ENCODE results near the gene KRTAP29-1.

The KRTAP29-1 gene

DNA sequence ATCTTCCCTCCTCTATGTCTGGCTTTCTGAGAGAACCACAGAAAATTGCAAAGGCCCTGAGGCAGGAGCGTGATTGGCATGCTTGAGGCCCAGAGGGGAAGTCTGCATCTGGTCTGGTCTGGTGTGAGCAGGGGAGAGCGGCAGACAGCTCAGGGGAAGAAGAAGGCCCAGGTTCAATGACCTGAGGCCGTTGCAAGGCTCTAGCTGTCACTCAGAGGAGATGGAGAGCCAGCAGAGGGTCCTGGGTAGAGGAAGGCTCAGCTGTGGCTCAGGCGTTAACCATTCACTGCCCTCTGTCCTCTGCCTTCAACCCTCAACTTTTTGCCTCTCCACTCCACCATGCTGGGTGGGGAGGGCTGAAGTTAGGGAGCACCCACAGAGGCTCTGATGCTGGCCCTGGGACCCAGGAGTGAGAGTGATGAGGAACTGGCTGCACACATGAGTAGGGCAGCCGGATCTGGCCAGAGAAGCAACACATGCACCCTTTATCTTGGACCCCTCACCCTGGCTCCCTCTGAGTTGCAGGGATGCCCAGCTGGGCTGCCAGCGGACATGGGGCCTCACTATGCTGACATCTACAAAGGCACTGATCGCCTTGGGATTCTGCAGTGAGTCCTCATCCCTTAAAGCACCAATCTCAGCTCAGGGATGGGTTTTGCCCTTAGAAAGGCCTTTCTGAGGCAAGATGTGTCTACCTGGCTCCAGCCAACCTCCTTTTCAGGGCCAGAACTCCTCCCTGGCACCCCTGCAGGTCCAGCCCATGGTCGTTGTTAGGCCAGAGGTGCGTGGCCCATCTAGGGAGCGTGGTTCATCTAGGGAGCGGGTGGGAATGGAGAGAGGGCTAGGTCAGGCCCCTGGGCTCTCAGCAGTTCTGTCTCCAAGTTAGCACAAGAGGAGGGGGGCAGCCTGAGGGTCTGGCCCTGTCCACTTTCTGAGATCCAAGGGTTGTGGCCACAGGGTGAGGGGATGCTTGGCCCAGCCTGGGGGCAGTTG lies 20.5 kb upstream of the KRTAP29-1 start:
- no peak overlapping the region for H3K4me3 ChIP-seq (replicated peaks in 1 of 2; ENCODE audit: low read depth in 2 of 2, low read length in 2 of 2)
- DNase-seq (ENCODE audit: low read depth in 2 of 2): no peak
- TF ChIP-seq, protein P1, sequence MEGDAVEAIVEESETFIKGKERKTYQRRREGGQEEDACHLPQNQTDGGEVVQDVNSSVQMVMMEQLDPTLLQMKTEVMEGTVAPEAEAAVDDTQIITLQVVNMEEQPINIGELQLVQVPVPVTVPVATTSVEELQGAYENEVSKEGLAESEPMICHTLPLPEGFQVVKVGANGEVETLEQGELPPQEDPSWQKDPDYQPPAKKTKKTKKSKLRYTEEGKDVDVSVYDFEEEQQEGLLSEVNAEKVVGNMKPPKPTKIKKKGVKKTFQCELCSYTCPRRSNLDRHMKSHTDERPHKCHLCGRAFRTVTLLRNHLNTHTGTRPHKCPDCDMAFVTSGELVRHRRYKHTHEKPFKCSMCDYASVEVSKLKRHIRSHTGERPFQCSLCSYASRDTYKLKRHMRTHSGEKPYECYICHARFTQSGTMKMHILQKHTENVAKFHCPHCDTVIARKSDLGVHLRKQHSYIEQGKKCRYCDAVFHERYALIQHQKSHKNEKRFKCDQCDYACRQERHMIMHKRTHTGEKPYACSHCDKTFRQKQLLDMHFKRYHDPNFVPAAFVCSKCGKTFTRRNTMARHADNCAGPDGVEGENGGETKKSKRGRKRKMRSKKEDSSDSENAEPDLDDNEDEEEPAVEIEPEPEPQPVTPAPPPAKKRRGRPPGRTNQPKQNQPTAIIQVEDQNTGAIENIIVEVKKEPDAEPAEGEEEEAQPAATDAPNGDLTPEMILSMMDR (IDR thresholded peaks at IDR 0.05; ENCODE audit: low read depth, low read length): no peak

DNA sequence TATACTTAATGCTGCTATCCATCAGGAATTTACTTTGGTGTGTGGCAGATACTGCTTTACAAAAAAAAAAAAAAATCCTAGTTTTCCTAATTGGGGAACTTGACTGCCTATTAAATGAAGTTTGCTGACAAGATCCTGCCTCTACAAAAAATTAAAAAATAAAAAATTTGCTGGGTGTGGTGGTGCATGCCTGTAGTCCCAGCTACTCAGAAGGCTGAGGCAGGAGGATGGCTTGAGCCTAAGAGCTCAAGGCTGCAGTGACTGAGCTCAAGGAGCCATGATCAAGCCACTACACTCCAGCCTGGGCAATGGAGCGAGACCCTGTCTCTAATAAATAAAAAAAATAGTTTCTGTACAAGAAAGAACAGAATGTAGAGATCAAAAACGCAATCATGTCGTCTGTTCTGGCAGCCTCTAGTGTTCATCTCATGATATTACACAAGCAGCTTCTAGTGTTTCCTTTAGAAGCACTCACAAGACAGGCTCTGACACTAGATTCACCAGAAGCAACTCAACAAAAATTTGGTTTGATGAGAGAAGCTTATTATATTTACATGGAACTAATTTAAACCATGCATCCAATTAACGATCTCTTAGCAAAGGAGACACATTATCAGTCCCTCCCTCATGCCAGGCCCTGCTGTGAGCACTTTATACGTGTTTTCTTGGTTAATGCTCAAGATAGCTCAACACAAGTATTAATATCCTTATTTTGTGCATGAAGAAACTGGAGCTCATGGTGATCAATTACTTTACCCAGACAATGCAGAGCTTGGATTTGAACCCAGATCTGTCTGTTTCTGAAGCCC lies 19.6 kb upstream of the KRTAP29-1 start:
- DNase-seq (ENCODE audit: low read depth in 2 of 2): peak; percentile 67 to 71
- H3K4me3 ChIP-seq (replicated peaks in 1 of 2; ENCODE audit: low read depth in 2 of 2, low read length in 2 of 2): no peak overlapping the region
- TF ChIP-seq, protein P1 (IDR thresholded peaks at IDR 0.05; ENCODE audit: low read depth, low read length): peak; percentile 86

DNA sequence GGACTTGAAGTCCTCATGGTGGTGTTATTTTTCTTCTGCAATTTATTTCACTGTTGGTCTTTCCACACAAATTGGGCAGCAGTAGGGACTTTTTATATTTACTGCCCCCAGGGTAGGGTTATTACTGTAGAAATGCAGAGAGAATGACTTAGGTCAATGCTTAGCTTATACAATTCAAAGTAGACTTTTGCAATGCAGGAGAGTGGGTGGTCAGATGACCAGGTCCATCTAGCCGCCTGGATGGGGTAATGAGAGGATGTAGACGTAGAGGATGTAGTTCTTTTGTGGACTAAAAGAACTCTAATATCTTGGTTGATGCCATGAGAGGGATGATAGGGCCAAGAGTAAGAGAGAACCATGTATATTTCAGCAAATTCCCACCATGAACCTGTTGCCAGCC lies 15.6 kb upstream of the KRTAP29-1 start:
- no peak for DNase-seq (ENCODE audit: low read depth in 2 of 2)
- H3K4me3 ChIP-seq (replicated peaks in 1 of 2; ENCODE audit: low read depth in 2 of 2, low read length in 2 of 2): no peak overlapping the region
- TF ChIP-seq, protein P1 (IDR thresholded peaks at IDR 0.05; ENCODE audit: low read depth, low read length): no peak

DNA sequence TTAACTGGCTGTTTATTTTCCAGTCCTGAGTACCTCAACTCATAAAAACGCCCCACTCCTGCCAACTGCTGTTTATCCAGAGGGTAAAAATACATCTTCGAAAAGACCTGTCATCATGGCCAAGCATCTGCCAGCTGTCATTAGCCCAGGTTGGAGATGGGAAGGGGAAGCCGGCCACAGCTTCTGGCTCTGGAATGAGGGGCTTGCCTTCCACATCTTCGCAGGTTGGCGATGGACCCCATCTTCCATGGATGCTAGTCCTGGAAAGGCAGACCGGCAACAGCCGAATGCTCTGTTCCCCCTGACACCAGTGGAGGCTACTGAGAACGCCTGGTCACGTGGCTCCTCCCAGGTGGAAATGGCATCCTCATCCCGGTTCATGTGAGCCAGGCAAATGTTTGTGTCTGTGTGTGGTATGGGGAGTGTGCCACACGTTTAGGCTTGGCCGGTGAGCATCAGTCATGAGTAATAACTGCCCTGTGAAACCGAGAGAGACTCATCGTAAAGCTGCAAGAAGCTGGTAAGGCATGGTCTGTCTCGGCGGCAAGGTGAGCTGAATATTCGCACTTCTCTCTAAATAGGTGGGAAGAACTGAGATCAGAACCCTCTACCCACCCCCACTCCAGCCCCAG lies 13.3 kb upstream of the KRTAP29-1 start:
- TF ChIP-seq, protein P1 (IDR thresholded peaks at IDR 0.05; ENCODE audit: low read depth, low read length): no peak

DNA sequence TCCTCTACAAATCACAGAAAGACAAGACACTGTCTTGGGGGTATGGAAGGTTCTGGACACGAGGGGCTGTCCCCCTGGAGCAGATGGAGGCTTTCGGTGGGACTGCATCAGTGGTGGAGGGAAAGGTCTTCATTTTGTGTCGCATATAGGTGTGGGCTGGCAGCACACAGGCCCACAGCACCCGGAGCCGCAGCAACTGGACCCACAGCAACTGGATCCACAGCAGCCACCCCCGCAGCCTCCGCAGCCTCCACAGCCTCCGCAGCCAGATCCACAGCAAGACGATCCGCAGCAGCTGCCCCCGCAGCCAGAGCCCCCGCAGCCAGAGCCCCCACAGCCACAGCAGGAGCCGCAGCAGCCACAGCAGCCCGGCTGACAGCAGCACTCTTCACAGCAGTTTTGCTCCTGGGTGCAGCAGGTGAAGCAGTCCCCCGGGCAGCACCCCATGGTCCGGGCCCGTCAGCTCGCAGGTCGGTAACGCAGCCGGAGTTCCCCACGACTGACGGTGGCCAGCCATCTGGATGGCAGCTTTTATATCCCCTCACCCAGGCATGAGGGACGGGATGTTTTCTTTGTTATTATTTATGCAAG lies 12.6 kb upstream of the KRTAP29-1 start, which contains the start of gene KRTAP17-1:
KRTAP17-1 (minus strand) TSS at position 507 of the 591 bp plus-strand sequence; CDS start at position 447, 60 bp downstream.
- no peak for DNase-seq (ENCODE audit: low read depth in 2 of 2)
- TF ChIP-seq, protein P1 (IDR thresholded peaks at IDR 0.05; ENCODE audit: low read depth, low read length): no peak
- H3K4me3 ChIP-seq (replicated peaks in 1 of 2; ENCODE audit: low read depth in 2 of 2, low read length in 2 of 2): no peak within 1 kb of the TSS

More for the DNA sequence above, 13.3 kb upstream of the KRTAP29-1 start:
- no peak for DNase-seq (ENCODE audit: low read depth in 2 of 2)
- no peak overlapping the region for H3K4me3 ChIP-seq (replicated peaks in 1 of 2; ENCODE audit: low read depth in 2 of 2, low read length in 2 of 2)

DNA sequence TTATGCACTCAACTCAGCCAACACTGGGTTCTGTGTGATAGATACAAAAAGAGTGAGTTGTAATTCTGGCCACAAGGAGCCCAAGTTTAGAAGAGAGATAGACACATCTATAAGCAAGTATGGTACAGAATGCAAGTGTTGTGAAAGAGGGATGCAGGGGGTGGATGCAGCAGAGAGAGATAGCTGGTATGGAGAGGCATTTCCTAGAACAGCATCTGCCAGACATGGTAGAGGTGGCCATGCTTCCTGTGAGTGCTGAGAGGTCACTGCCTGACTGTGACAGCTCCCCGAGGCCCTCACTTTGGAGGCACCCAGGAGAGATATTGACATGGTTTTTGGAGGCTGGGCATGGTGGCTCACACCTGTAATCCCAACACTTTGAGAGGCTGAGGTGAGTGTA lies 8.5 kb upstream of the KRTAP29-1 start:
- no peak overlapping the region for H3K4me3 ChIP-seq (replicated peaks in 1 of 2; ENCODE audit: low read depth in 2 of 2, low read length in 2 of 2)
- no peak for DNase-seq (ENCODE audit: low read depth in 2 of 2)
- TF ChIP-seq, protein P1 (IDR thresholded peaks at IDR 0.05; ENCODE audit: low read depth, low read length): no peak
